Trophoblast cell (in vitro differentiated cells and primary cell): Measurements from ENCODE around the gene ADI1.

ENCODE experiments used
- DNase-seq, 2 donors: peaks; one replicate each; pipeline ENCODE4 v3.0.0-alpha.2; 2016
- H2AFZ ChIP-seq: 2 replicates; pipeline ENCODE4 v1.6.1; 2013; ENCODE audit warnings: low read length, moderate library complexity, mild to moderate bottlenecking; ENCODE audit not compliant: insufficient read depth, poor library complexity
- H2AK5ac ChIP-seq: 2 replicates; pipeline ENCODE4 v1.6.1; 2013; ENCODE audit warnings: mild to moderate bottlenecking, low read length
- H2BK120ac ChIP-seq: 2 replicates; pipeline ENCODE4 v1.6.1; 2013; ENCODE audit warnings: low read length, mild to moderate bottlenecking, moderate library complexity; ENCODE audit not compliant: insufficient read depth, poor library complexity
- H2BK12ac ChIP-seq: 2 replicates; pipeline ENCODE4 v1.6.1; 2013; ENCODE audit warnings: mild to moderate bottlenecking, low read length, moderate library complexity
- H2BK5ac ChIP-seq: 2 replicates; pipeline ENCODE4 v1.6.1; 2013; ENCODE audit warnings: low read length, low read depth, moderate library complexity, mild to moderate bottlenecking; ENCODE audit not compliant: poor library complexity
- H3K14ac ChIP-seq: 2 replicates; pipeline ENCODE4 v1.6.1; 2013; ENCODE audit warnings: mild to moderate bottlenecking, low read length
- H3K18ac ChIP-seq: 2 replicates; pipeline ENCODE4 v1.6.1; 2013; ENCODE audit warnings: mild to moderate bottlenecking, low read length
- H3K23ac ChIP-seq: 2 replicates; pipeline ENCODE4 v1.6.1; 2013; ENCODE audit warnings: low read length
- H3K27ac ChIP-seq: 2 replicates; pipeline ENCODE4 v1.5.1; 2013; ENCODE audit warnings: low read depth, mild to moderate bottlenecking, inconsistent platforms, low read length, moderate library complexity
- H3K27me3 ChIP-seq: 2 replicates; pipeline ENCODE4 v1.6.1; 2013; ENCODE audit warnings: inconsistent platforms, mild to moderate bottlenecking, low read length, moderate library complexity; ENCODE audit not compliant: insufficient read depth
- H3K36me3 ChIP-seq, 2 experiments: 1 replicate in 1 of 2; 2 replicates in 1 of 2; pipeline ENCODE4 v1.6.1; 2013; ENCODE audit warnings: low read length in 2 of 2, mild to moderate bottlenecking in 2 of 2, moderate library complexity in 1 of 2; ENCODE audit not compliant: insufficient read depth in 2 of 2, control insufficient read depth in 1 of 2
- H3K4ac ChIP-seq: 2 replicates; pipeline ENCODE4 v1.6.1; 2013; ENCODE audit warnings: low read depth, mild to moderate bottlenecking, low read length, moderate library complexity
- H3K4me1 ChIP-seq, 2 experiments: 1 replicate in 1 of 2; 2 replicates in 1 of 2; pipeline ENCODE4 v1.6.1; 2013; ENCODE audit warnings: low read length in 2 of 2, mild to moderate bottlenecking in 2 of 2, moderate library complexity in 1 of 2; ENCODE audit not compliant: insufficient read depth in 2 of 2, control insufficient read depth in 1 of 2
- H3K4me2 ChIP-seq: 2 replicates; pipeline ENCODE4 v1.6.1; 2013; ENCODE audit warnings: inconsistent platforms, mild to moderate bottlenecking, low read length, moderate library complexity
- H3K4me3 ChIP-seq: 2 replicates; pipeline ENCODE4 v1.5.1; 2013; ENCODE audit warnings: mild to moderate bottlenecking, low read depth, low read length, inconsistent platforms
- H3K79me1 ChIP-seq: one replicate; pipeline ENCODE4 v1.6.1; 2013; ENCODE audit warnings: low read length
- H3K79me2 ChIP-seq: 2 replicates; pipeline ENCODE4 v1.6.1; 2013; ENCODE audit warnings: low read length, mild to moderate bottlenecking; ENCODE audit not compliant: control insufficient read depth, insufficient read depth, poor library complexity
- H3K9ac ChIP-seq: 2 replicates; pipeline ENCODE4 v1.6.1; 2013; ENCODE audit warnings: mild to moderate bottlenecking, low read length
- H3K9me3 ChIP-seq: 2 replicates; pipeline ENCODE4 v1.6.1; 2013; ENCODE audit warnings: low read depth, mild to moderate bottlenecking, control low read depth, inconsistent platforms, low read length; ENCODE audit not compliant: insufficient read depth
- H4K12ac ChIP-seq: 2 replicates; pipeline ENCODE4 v1.6.1; 2013; ENCODE audit warnings: low read depth, mild to moderate bottlenecking, low read length, moderate library complexity
- H4K8ac ChIP-seq: 2 replicates; pipeline ENCODE4 v1.6.1; 2013; ENCODE audit warnings: low read depth, mild to moderate bottlenecking, low read length, moderate library complexity
- H4K91ac ChIP-seq: one replicate; pipeline ENCODE4 v1.6.1; 2013; ENCODE audit warnings: low read depth, mild to moderate bottlenecking, low read length, moderate library complexity
- WGBS: extraction: QIAGEN DNeasy Blood & Tissue Kit; methylation state at CpG from one replicate; pipeline ENCODE4 v1.1.7; 2013; ENCODE audit warnings: missing lambda C conversion rate; ENCODE audit not compliant: insufficient read length, insufficient coverage; ENCODE audit errors: extremely low coverage; 5-methylcytosine and 5-hydroxymethylcytosine counted together

ADI1 gene

DNA sequence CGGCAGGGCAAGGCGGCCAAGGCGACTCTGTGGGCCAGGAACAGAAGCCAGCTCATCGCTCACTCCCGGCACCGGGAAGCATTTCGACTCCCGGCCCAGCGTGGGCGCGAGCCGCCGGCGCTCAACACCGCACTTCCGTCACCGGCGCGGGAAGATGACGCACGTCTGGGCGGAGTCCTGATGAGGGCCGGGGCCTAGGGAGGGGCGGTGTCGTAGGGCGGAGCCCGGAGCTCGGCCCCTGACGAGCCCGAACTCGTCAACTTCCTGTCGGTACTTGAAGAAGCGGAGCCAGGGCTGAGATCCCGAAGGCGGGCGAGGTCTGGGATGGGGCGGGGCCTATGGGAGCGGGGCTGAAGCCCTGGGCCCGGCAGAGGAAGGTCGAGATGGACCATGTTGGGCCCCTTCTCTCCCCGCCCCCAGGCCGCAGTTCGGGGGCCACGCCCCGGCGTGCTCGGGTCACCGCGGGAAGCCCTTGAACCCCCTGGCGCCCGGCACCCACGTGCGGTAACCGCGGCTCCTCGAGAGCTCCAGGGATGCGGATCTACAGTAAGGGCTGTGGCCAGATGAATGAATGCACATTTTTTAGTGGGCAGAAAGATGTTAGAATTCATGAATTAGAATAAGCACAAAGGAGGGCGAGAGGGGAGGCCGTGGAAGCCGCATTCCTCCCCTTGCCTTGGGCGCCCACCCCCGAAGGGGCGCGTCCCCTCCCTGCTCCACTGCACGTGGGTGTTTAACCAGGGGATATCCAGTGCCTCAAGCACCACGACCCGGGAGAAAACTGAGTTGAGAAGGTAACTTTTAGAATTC lies 39.1 kb upstream of the ADI1 start, which contains the start of gene RNASEH1:
Gene RNASEH1 (minus strand): TSS at position 129 of the 810 bp plus-strand sequence. CDS start 73 bp downstream, at position 56.
- Histone ChIP-seq H3K27ac (peak within 1 kb of the TSS; percentile 81), H2AK5ac (peak within 1 kb of the TSS; percentile 77), H3K4me3 (peak within 1 kb of the TSS; percentile 100), H3K9ac (peak within 1 kb of the TSS; percentile 99), H3K79me2 (peaks cover 10% of the 10 kb centered on the region), H3K79me1 (peaks cover 9% of the 10 kb centered on the region), H2AFZ (peak within 1 kb of the TSS; percentile 98), H4K91ac (peak within 1 kb of the TSS; percentile 85), H3K27me3 (no peaks in the 10 kb centered on the region), H3K14ac (peak within 1 kb of the TSS; percentile 94), H3K4ac (peak within 1 kb of the TSS; percentile 74), H3K4me1 (peaks cover 0 to 3% of the 10 kb centered on the region in 2 experiments), H3K18ac (peak within 1 kb of the TSS; percentile 81), H3K36me3 (peaks cover 13 to 15% of the 10 kb centered on the region in 2 experiments), H2BK5ac (peak within 1 kb of the TSS; percentile 75), H3K23ac (no peak within 1 kb of the TSS), H2BK120ac (peak within 1 kb of the TSS; percentile 82), H3K4me2 (peak within 1 kb of the TSS; percentile 98), H3K9me3 (no peaks in the 10 kb centered on the region), H2BK12ac (no peak within 1 kb of the TSS), H4K8ac (peak within 1 kb of the TSS; percentile 94), H4K12ac (peak within 1 kb of the TSS; percentile 99)
- peak; percentile 99 to 100 for DNase-seq
- no CpG with 5 or more reads among the region's 67 CpGs for WGBS

DNA sequence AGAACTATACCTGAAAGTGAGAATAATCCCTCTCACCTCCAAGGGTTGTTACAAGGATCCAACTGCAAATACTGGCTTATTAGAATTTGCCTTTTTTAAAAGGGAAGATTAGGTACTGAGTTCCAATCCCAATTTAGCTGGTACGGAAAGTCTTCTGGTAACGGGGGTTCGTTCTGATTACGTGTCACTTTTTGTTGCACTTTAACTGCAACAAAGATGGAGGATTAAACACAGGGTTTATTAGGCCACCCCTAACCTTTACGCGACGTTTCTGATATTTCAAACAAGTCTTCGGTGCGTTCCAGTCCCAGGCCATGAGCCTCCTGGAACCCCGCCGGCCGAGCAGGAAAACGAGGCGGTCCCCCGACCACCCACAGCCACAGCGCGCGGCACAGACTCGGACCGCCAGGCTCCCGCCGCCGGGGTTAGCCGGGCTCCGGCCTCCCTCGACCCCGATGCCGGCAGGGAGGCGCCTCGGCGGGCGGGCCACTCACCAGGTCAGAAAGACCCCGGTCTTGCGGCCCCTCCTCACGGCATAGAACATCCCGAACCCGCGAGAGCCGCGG lies 38.4 kb upstream of the ADI1 start:
- peak overlapping the region; percentile 100 for H3K4me3 ChIP-seq
- peaks cover 13 to 16% of the 10 kb centered on the region in 2 experiments for H3K36me3 ChIP-seq
- H3K9ac ChIP-seq: peak overlapping the region; percentile 99
- H3K4ac ChIP-seq: peak overlapping the region; percentile 74
- peak overlapping the region; percentile 94 for H3K14ac ChIP-seq
- H3K79me1 ChIP-seq: peaks cover 9% of the 10 kb centered on the region
- peak overlapping the region; percentile 89 for H4K12ac ChIP-seq
- H3K4me2 ChIP-seq: peak overlapping the region; percentile 98
- no CpG with 5 or more reads among the region's 40 CpGs for WGBS
- H3K9me3 ChIP-seq: no peaks in the 10 kb centered on the region
- H3K4me1 ChIP-seq: peaks cover 0 to 3% of the 10 kb centered on the region in 2 experiments
- peak overlapping the region; percentile 81 for H3K18ac ChIP-seq
- H2BK120ac ChIP-seq: peak overlapping the region; percentile 82
- H3K23ac ChIP-seq: no peak overlapping the region
- H3K27ac ChIP-seq: peak overlapping the region; percentile 68
- H4K91ac ChIP-seq: peak overlapping the region; percentile 85
- peaks cover 10% of the 10 kb centered on the region for H3K79me2 ChIP-seq
- no peak for DNase-seq
- H2BK12ac ChIP-seq: no peak overlapping the region
- H2BK5ac ChIP-seq: peak overlapping the region; percentile 75
- H2AK5ac ChIP-seq: peak overlapping the region; percentile 77
- H4K8ac ChIP-seq: peak overlapping the region; percentile 94
- no peaks in the 10 kb centered on the region for H3K27me3 ChIP-seq
- H2AFZ ChIP-seq: peak overlapping the region; percentile 96

DNA sequence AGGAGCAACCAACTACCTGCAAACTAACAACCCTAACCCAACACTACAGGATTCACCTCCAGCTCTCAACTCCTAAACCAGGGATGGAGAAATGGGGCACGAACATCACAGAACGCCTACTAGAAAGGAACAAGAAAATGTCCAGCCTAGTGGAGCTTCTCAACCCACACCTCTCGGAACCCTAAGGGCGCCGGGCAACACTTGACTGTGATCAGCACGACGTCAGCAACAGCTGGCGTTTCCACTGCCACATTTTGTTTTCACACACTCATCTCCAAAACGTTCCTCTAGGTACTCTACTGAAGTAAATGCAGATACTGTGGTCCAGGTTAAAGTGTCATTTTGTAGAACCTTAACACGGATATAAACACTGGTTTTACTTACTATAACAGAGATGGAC lies 34.6 kb upstream of the ADI1 start:
- H3K4ac ChIP-seq: no peak overlapping the region
- no peak overlapping the region for H3K4me2 ChIP-seq
- H2BK120ac ChIP-seq: no peak overlapping the region
- H3K27me3 ChIP-seq: no peaks in the 10 kb centered on the region
- peaks cover 0 to 3% of the 10 kb centered on the region in 2 experiments for H3K4me1 ChIP-seq
- H3K27ac ChIP-seq: no peak overlapping the region
- peaks cover 10% of the 10 kb centered on the region for H3K79me2 ChIP-seq
- no peak overlapping the region for H2BK5ac ChIP-seq
- H3K79me1 ChIP-seq: peaks cover 9% of the 10 kb centered on the region
- no peak overlapping the region for H4K8ac ChIP-seq
- no peak overlapping the region for H2AFZ ChIP-seq
- H2AK5ac ChIP-seq: no peak overlapping the region
- no peak for DNase-seq
- H3K23ac ChIP-seq: no peak overlapping the region
- no peaks in the 10 kb centered on the region for H3K9me3 ChIP-seq
- no peak overlapping the region for H3K14ac ChIP-seq
- no CpG with 5 or more reads among the region's 10 CpGs for WGBS
- H3K18ac ChIP-seq: no peak overlapping the region
- H4K91ac ChIP-seq: no peak overlapping the region
- no peak overlapping the region for H3K9ac ChIP-seq
- peaks cover 36 to 42% of the 10 kb centered on the region in 2 experiments for H3K36me3 ChIP-seq
- no peak overlapping the region for H4K12ac ChIP-seq
- H2BK12ac ChIP-seq: no peak overlapping the region
- no peak overlapping the region for H3K4me3 ChIP-seq

DNA sequence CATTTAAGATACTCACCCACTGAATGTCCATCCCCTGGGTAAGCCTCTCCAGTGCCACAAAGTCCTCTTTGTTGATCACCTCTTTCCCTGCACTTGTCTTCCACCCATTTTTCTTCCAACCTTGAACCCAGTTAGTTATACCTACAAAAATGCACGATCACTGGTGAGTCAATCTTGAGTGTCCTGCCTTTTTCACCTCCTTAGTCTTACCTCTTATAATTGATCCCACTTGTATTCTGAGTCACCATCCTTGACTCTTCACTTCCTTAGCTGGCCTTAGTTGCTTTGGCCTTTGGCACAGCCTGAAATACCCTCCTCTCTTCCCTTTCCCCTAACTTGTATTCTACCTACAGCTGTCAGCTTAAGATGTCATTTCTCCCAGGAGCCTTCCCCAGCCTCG lies 28.6 kb upstream of the ADI1 start:
- Histone ChIP-seq H3K14ac (no peak overlapping the region), H2BK5ac (no peak overlapping the region), H2AK5ac (no peak overlapping the region), H4K91ac (no peak overlapping the region), H3K79me1 (no peaks in the 10 kb centered on the region), H3K4ac (no peak overlapping the region), H3K79me2 (no peaks in the 10 kb centered on the region), H3K23ac (no peak overlapping the region), H3K9ac (no peak overlapping the region), H3K18ac (no peak overlapping the region), H2AFZ (no peak overlapping the region), H3K4me3 (no peak overlapping the region), H2BK12ac (no peak overlapping the region), H3K4me1 (no peaks in the 10 kb centered on the region), H3K27ac (no peak overlapping the region), H3K9me3 (no peaks in the 10 kb centered on the region), H4K12ac (no peak overlapping the region), H4K8ac (no peak overlapping the region), H2BK120ac (no peak overlapping the region), H3K27me3 (no peaks in the 10 kb centered on the region), H3K4me2 (no peak overlapping the region), H3K36me3 (peaks cover 55 to 71% of the 10 kb centered on the region in 2 experiments)
- DNase-seq: no peak
- WGBS: no CpG with 5 or more reads among the region's 2 CpGs
